HepG2 (cell line): Measurements from ENCODE around the gene TMEM183A. TPM values are rescaled to one million over a fixed set of nuclear protein-coding genes. Genes with fewer than 3 reads are reported as not detected.

Experiments
- ARNT2 ChIP-seq: sonication (generic); formaldehyde crosslinking; IDR thresholded peaks from 2 replicates; pipeline ENCODE4 v1.8.0; 2022; ENCODE audit warnings: mild to moderate bottlenecking, low read depth, missing genetic modification reagents, moderate library complexity
- BHLHE40 ChIP-seq: IDR thresholded peaks from 2 replicates; pipeline ENCODE4 v1.6.1; 2011; ENCODE audit warnings: low read length, improper control_type of control experiment
- FOXP1 ChIP-seq, 2 experiments: fragments of 450-650 bp in 1 of 2; IDR thresholded peaks; 2 replicates each; pipeline ENCODE4 v1.6.1; 2017 to 2018; ENCODE audit warnings: antibody characterized with exemption in 1 of 2
- NCOA2 ChIP-seq: sonication (generic); formaldehyde crosslinking; IDR thresholded peaks from 2 replicates; pipeline ENCODE4 v1.8.0; 2022; ENCODE audit warnings: inconsistent platforms
- NFRKB ChIP-seq: fragments of 450-650 bp; IDR thresholded peaks from 2 replicates; pipeline ENCODE4 v1.6.1; 2017
- PAF1 ChIP-seq: IDR thresholded peaks from 2 replicates; pipeline ENCODE4 v1.6.1; 2016; ENCODE audit warnings: missing genetic modification reagents, missing compliant biosample characterization
- SNAPC2 ChIP-seq: sonication (generic); formaldehyde crosslinking; IDR thresholded peaks from 2 replicates; pipeline ENCODE4 v1.8.1; 2022; ENCODE audit warnings: mild to moderate bottlenecking, missing genetic modification reagents
- ZNF598 ChIP-seq: sonication (generic); formaldehyde crosslinking; IDR thresholded peaks from 2 replicates; pipeline ENCODE4 v1.5.1; 2020; ENCODE audit warnings: mild to moderate bottlenecking, missing genetic modification reagents, borderline replicate concordance
- ZSCAN9 ChIP-seq: IDR thresholded peaks from 2 replicates; pipeline ENCODE4 v1.6.1; 2016; ENCODE audit warnings: borderline replicate concordance
- polyA plus RNA-seq, 8 experiments: library from polyadenylated mRNA; depleted of rRNA in 3 of 8; stranded (reverse) in 7 of 8; unstranded in 1 of 8; fragments of >200 nt; fragmentation: Illumina TruSeq in 4 of 8; extraction: Trizol in 4 of 8; gene quantifications; 2 replicates each; pipeline versions ENCODE4 v1.2.1 to v1.2.3, GENCODE V29; 2011 to 2016; ENCODE audit warnings: low read depth in 4 of 8, missing spikeins in 1 of 8, mixed read lengths in 1 of 8; ENCODE audit not compliant: insufficient read depth in 1 of 8
- total RNA-seq, 5 experiments: library from RNA; depleted of rRNA; stranded (reverse); fragments of >200 nt; fragmentation: Illumina TruSeq; extraction: Trizol; gene quantifications; 2 replicates each; pipeline ENCODE4 v1.2.3, GENCODE V29; 2016; ENCODE audit warnings: low read depth in 1 of 5
- TF ChIP-seq, protein P1 (sequence below): sonication (generic); formaldehyde crosslinking; IDR thresholded peaks from 2 replicates; pipeline ENCODE4 v1.4.0; 2020; ENCODE audit warnings: missing genetic modification reagents
- TF ChIP-seq, protein P2 (sequence below), 2 experiments: sonication (generic) in 1 of 2; formaldehyde crosslinking in 1 of 2; IDR thresholded peaks; 2 replicates each; pipeline versions ENCODE4 v1.4.0 to v1.6.1; 2016 to 2020; ENCODE audit warnings: borderline replicate concordance in 1 of 2, low read depth in 1 of 2, mild to moderate bottlenecking in 1 of 2, missing genetic modification reagents in 1 of 2
- TF ChIP-seq, protein P3 (sequence below): sonication (generic); formaldehyde crosslinking; IDR thresholded peaks from 2 replicates; pipeline ENCODE4 v1.4.0; 2020; ENCODE audit warnings: missing genetic modification reagents, mild to moderate bottlenecking, borderline replicate concordance

The TMEM183A gene
- total and polyA plus RNA-seq, 2 of the 13 experiments (the other 11 are each of a cell fraction or from before 2014, with no cell fraction given), result 59.7 to 82.0 TPM

DNA sequence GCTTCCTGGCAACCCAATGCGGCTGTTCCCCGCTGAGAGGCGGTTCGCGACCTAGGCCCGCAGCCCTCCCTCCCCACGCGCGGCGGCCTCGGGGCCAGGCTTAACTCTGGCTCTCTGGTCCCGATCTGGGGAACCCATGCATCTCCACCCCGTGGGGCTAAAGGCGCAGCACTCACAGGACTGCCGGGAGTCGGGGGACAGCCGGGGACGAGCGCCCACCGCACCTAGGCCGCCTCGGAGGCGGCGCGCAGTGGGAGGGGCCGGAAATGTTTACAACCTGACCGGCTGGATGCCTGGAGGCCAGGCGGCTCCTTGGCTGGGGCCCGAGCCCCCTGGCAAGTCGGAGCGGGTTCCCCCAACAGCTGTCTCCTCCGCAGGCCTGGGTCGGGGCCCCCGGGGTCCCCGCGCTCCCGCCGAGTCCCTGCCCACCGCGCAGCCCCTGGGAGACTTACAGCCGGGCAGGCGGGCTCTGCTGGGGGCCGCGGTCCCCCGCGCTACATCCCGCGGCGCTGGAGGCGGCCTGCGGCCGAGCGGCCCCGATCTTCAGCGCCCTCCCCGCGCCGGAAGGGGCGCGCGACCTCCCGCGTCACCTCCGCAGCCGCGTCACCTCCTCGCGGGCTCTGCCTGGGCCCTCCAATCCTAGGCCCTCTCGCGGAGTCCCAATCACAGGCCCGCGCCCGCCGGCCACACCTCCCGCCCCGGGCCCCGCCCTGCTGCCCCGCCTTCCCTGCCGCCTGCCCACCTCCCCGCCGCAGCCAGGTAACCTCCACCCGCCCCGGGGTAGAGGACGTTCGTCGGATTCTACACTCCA is 49.2 kb upstream of the TMEM183A start, which contains the start of gene ADIPOR1 (continued):
- TF ChIP-seq, protein P1, sequence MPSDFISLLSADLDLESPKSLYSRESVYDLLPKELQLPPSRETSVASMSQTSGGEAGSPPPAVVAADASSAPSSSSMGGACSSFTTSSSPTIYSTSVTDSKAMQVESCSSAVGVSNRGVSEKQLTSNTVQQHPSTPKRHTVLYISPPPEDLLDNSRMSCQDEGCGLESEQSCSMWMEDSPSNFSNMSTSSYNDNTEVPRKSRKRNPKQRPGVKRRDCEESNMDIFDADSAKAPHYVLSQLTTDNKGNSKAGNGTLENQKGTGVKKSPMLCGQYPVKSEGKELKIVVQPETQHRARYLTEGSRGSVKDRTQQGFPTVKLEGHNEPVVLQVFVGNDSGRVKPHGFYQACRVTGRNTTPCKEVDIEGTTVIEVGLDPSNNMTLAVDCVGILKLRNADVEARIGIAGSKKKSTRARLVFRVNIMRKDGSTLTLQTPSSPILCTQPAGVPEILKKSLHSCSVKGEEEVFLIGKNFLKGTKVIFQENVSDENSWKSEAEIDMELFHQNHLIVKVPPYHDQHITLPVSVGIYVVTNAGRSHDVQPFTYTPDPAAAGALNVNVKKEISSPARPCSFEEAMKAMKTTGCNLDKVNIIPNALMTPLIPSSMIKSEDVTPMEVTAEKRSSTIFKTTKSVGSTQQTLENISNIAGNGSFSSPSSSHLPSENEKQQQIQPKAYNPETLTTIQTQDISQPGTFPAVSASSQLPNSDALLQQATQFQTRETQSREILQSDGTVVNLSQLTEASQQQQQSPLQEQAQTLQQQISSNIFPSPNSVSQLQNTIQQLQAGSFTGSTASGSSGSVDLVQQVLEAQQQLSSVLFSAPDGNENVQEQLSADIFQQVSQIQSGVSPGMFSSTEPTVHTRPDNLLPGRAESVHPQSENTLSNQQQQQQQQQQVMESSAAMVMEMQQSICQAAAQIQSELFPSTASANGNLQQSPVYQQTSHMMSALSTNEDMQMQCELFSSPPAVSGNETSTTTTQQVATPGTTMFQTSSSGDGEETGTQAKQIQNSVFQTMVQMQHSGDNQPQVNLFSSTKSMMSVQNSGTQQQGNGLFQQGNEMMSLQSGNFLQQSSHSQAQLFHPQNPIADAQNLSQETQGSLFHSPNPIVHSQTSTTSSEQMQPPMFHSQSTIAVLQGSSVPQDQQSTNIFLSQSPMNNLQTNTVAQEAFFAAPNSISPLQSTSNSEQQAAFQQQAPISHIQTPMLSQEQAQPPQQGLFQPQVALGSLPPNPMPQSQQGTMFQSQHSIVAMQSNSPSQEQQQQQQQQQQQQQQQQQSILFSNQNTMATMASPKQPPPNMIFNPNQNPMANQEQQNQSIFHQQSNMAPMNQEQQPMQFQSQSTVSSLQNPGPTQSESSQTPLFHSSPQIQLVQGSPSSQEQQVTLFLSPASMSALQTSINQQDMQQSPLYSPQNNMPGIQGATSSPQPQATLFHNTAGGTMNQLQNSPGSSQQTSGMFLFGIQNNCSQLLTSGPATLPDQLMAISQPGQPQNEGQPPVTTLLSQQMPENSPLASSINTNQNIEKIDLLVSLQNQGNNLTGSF (CRISPR knock-in tag), result no peak
- TF ChIP-seq SNAPC2 (CRISPR knock-in tag), result no peak
- no peak for TF ChIP-seq ZSCAN9 (CRISPR knock-in tag)
- no peak; the same call in 1 of the 2 replicates for TF ChIP-seq BHLHE40
- TF ChIP-seq, protein P2, sequence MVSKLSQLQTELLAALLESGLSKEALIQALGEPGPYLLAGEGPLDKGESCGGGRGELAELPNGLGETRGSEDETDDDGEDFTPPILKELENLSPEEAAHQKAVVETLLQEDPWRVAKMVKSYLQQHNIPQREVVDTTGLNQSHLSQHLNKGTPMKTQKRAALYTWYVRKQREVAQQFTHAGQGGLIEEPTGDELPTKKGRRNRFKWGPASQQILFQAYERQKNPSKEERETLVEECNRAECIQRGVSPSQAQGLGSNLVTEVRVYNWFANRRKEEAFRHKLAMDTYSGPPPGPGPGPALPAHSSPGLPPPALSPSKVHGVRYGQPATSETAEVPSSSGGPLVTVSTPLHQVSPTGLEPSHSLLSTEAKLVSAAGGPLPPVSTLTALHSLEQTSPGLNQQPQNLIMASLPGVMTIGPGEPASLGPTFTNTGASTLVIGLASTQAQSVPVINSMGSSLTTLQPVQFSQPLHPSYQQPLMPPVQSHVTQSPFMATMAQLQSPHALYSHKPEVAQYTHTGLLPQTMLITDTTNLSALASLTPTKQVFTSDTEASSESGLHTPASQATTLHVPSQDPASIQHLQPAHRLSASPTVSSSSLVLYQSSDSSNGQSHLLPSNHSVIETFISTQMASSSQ (IDR thresholded peaks at IDR 0.05; ENCODE audit: low read depth), result no peak
- TF ChIP-seq, protein P2 (CRISPR knock-in tag; IDR thresholded peaks at IDR 0.05; ENCODE audit: borderline replicate concordance), result no peak
- no peak for TF ChIP-seq PAF1 (CRISPR knock-in tag)
- TF ChIP-seq ZNF598, result no peak
- TF ChIP-seq NFRKB, result no peak
- peak; percentile 27; the same call in 1 of the 2 replicates for TF ChIP-seq ARNT2
- TF ChIP-seq, protein P3, sequence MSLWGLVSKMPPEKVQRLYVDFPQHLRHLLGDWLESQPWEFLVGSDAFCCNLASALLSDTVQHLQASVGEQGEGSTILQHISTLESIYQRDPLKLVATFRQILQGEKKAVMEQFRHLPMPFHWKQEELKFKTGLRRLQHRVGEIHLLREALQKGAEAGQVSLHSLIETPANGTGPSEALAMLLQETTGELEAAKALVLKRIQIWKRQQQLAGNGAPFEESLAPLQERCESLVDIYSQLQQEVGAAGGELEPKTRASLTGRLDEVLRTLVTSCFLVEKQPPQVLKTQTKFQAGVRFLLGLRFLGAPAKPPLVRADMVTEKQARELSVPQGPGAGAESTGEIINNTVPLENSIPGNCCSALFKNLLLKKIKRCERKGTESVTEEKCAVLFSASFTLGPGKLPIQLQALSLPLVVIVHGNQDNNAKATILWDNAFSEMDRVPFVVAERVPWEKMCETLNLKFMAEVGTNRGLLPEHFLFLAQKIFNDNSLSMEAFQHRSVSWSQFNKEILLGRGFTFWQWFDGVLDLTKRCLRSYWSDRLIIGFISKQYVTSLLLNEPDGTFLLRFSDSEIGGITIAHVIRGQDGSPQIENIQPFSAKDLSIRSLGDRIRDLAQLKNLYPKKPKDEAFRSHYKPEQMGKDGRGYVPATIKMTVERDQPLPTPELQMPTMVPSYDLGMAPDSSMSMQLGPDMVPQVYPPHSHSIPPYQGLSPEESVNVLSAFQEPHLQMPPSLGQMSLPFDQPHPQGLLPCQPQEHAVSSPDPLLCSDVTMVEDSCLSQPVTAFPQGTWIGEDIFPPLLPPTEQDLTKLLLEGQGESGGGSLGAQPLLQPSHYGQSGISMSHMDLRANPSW (CRISPR knock-in tag), result peak; percentile 33; the same call in 1 of the 2 replicates
- no peak for TF ChIP-seq FOXP1 (IDR thresholded peaks at IDR 0.05)
- no peak for TF ChIP-seq FOXP1 (CRISPR knock-in tag; IDR thresholded peaks at IDR 0.05)
- TF ChIP-seq NCOA2 (CRISPR knock-in tag), result no peak
